H1 (cell line): ENCODE measurements around the gene CHTF8. TPM values are rescaled to one million over a fixed set of nuclear protein-coding genes. Genes with fewer than 3 reads are reported as not detected.

Experiments used
- CTCF ChIA-PET: fragments of 300-600 bp; sonication (Branson Sonifier 250); formaldehyde crosslinking; loops from one replicate; lab custom pipeline; 2021; ENCODE audit not compliant: partially characterized antibody; lab: Charles Lee
- POLR2A ChIA-PET: fragments of 300-600 bp; sonication (Branson Sonifier 250); formaldehyde crosslinking; loops from one replicate; lab custom pipeline; 2021; ENCODE audit warnings: inconsistent platforms; ENCODE audit not compliant: partially characterized antibody; lab: Charles Lee
- DNase-seq, 2 experiments: peaks; one replicate each; pipeline versions ENCODE4 v3.0.0 to v3.0.0-alpha.2; 2010 to 2022; ENCODE audit warnings: low spot score in 2 of 2, low read depth in 1 of 2, mixed read lengths in 1 of 2
- FAIRE-seq: peaks from 2 replicates; lab custom pipeline; 2011; peaks lifted over from hg19 to GRCh38; lab: Jason Lieb, UNC
- H2AFZ ChIP-seq: 2 replicates; pipeline ENCODE4 v1.8.1; 2012; ENCODE audit warnings: low read length, inconsistent platforms
- H2AK5ac ChIP-seq: 2 replicates; pipeline ENCODE4 v1.6.1; 2013; ENCODE audit warnings: low read depth, low read length
- H2BK120ac ChIP-seq: replicated peaks from 2 replicates; pipeline ENCODE3; 2013; ENCODE audit warnings: low read depth, low read length, inconsistent platforms
- H2BK12ac ChIP-seq: 2 replicates; pipeline ENCODE4 v1.6.1; 2013; ENCODE audit warnings: low read depth, low read length
- H2BK15ac ChIP-seq: 2 replicates; pipeline ENCODE4 v1.6.1; 2013; ENCODE audit warnings: low read length
- H2BK20ac ChIP-seq: 2 replicates; pipeline ENCODE4 v1.6.1; 2013; ENCODE audit warnings: low read length
- H2BK5ac ChIP-seq: 2 replicates; pipeline ENCODE4 v1.6.1; 2013; ENCODE audit warnings: low read depth, low read length
- H3K14ac ChIP-seq: 2 replicates; pipeline ENCODE4 v1.6.1; 2013; ENCODE audit warnings: inconsistent platforms; ENCODE audit not compliant: insufficient read length
- H3K18ac ChIP-seq: 2 replicates; pipeline ENCODE4 v1.6.1; 2013; ENCODE audit warnings: low read length; ENCODE audit errors: extremely low read depth
- H3K23ac ChIP-seq: 2 replicates; pipeline ENCODE4 v1.6.1; 2013; ENCODE audit warnings: inconsistent platforms; ENCODE audit not compliant: insufficient read length
- H3K23me2 ChIP-seq: 2 replicates; pipeline ENCODE4 v1.6.1; 2013; ENCODE audit warnings: low read depth, low read length
- H3K27ac ChIP-seq: 2 replicates; pipeline ENCODE4 v1.6.1; 2011; ENCODE audit warnings: low read depth, low read length, inconsistent platforms
- H3K27me3 ChIP-seq, 4 experiments: replicated peaks in 1 of 4; 1 replicate in 1 of 4; 2 replicates in 3 of 4; pipeline versions ENCODE4 v1.6.1 to v1.8.1; 2011 to 2013; ENCODE audit warnings: low read length in 3 of 4, mild to moderate bottlenecking in 3 of 4, inconsistent platforms in 2 of 4, mixed read lengths in 2 of 4, moderate library complexity in 1 of 4; ENCODE audit not compliant: control insufficient read depth in 3 of 4, insufficient read depth in 3 of 4; ENCODE audit errors: extremely low read depth in 1 of 4
- H3K36me3 ChIP-seq, 4 experiments: 2 replicates each; pipeline versions ENCODE4 v1.6.1 to v1.8.1; 2011 to 2013; ENCODE audit warnings: mild to moderate bottlenecking in 4 of 4, low read length in 3 of 4, moderate library complexity in 2 of 4, control low read depth in 1 of 4, inconsistent platforms in 1 of 4; ENCODE audit not compliant: insufficient read depth in 4 of 4, control insufficient read depth in 2 of 4
- H3K4ac ChIP-seq: replicated peaks from 2 replicates; pipeline ENCODE3; 2013; ENCODE audit warnings: low read length, low read depth, mixed read lengths, inconsistent platforms; ENCODE audit not compliant: insufficient read length
- H3K4me1 ChIP-seq, 4 experiments: replicated peaks in 1 of 4; 1 replicate in 1 of 4; 2 replicates in 3 of 4; pipeline versions ENCODE4 v1.6.1 to v1.8.1; 2011 to 2013; ENCODE audit warnings: low read length in 3 of 4, inconsistent platforms in 2 of 4, mixed read lengths in 1 of 4; ENCODE audit not compliant: insufficient read depth in 4 of 4, control insufficient read depth in 3 of 4
- H3K4me2 ChIP-seq, 2 experiments: 2 replicates each; pipeline versions ENCODE4 v1.6.1 to v1.8.1; 2011 to 2013; ENCODE audit warnings: low read depth in 2 of 2, low read length in 2 of 2, control low read depth in 1 of 2, inconsistent platforms in 1 of 2, mild to moderate bottlenecking in 1 of 2; ENCODE audit not compliant: insufficient read depth in 1 of 2
- H3K4me3 ChIP-seq, 4 experiments: fragments of 200-600, 300-600 bp in 1 of 4; sonication (generic), shearing (Covaris generic), sonication (Bioruptor Twin) in 1 of 4; 2 replicates each; pipeline versions ENCODE4 v1.5.1 to v1.8.1; 2011 to 2016; ENCODE audit warnings: low read length in 4 of 4, low read depth in 3 of 4, control low read depth in 2 of 4, inconsistent platforms in 2 of 4, mild to moderate bottlenecking in 2 of 4, mixed read lengths in 1 of 4, moderate library complexity in 1 of 4; ENCODE audit not compliant: insufficient read depth in 2 of 4; ENCODE audit errors: extremely low read depth in 1 of 4
- H3K56ac ChIP-seq: replicated peaks from 2 replicates; pipeline ENCODE3; 2013; ENCODE audit warnings: low read depth, mild to moderate bottlenecking, mixed read lengths, low read length, inconsistent platforms; ENCODE audit not compliant: insufficient read length
- H3K79me1 ChIP-seq: 2 replicates; pipeline ENCODE4 v1.6.1; 2013; ENCODE audit warnings: low read depth, low read length, control low read depth
- H3K79me2 ChIP-seq, 2 experiments: 2 replicates each; pipeline versions ENCODE4 v1.6.1 to v1.8.1; 2012 to 2013; ENCODE audit warnings: low read length in 2 of 2, mild to moderate bottlenecking in 2 of 2, inconsistent platforms in 1 of 2; ENCODE audit not compliant: insufficient read depth in 2 of 2, control insufficient read depth in 1 of 2
- H3K9ac ChIP-seq, 4 experiments: replicated peaks in 1 of 4; 1 replicate in 1 of 4; 2 replicates in 3 of 4; pipeline versions ENCODE4 v1.6.1 to v1.8.1; 2011 to 2013; ENCODE audit warnings: low read depth in 3 of 4, low read length in 3 of 4, control low read depth in 2 of 4, mild to moderate bottlenecking in 2 of 4, moderate library complexity in 2 of 4, inconsistent platforms in 1 of 4; ENCODE audit errors: extremely low read depth in 1 of 4
- H3K9me3 ChIP-seq, 2 experiments: 2 replicates each; pipeline versions ENCODE4 v1.6.1 to v1.8.1; 2012 to 2013; ENCODE audit warnings: mild to moderate bottlenecking in 2 of 2, moderate library complexity in 2 of 2, control low read depth in 1 of 2, inconsistent platforms in 1 of 2, low read depth in 1 of 2, low read length in 1 of 2, mixed read lengths in 1 of 2; ENCODE audit not compliant: insufficient read depth in 2 of 2
- H4K20me1 ChIP-seq, 2 experiments: replicated peaks in 1 of 2; 2 replicates each; pipeline versions ENCODE3 to v1.8.1; 2011 to 2013; ENCODE audit warnings: inconsistent platforms in 2 of 2, low read length in 2 of 2, mild to moderate bottlenecking in 1 of 2; ENCODE audit not compliant: insufficient read depth in 2 of 2, control insufficient read depth in 1 of 2
- H4K5ac ChIP-seq: 2 replicates; pipeline ENCODE4 v1.6.1; 2013; ENCODE audit warnings: low read length, low read depth, mixed read lengths, inconsistent platforms; ENCODE audit not compliant: insufficient read length
- H4K8ac ChIP-seq: 2 replicates; pipeline ENCODE4 v1.8.0; 2013; ENCODE audit warnings: mild to moderate bottlenecking, moderate library complexity, low read length, inconsistent platforms; ENCODE audit not compliant: insufficient read depth; ENCODE audit errors: extremely low read depth
- H4K91ac ChIP-seq: replicated peaks from 2 replicates; pipeline ENCODE3; 2013; ENCODE audit warnings: low read length, mixed read lengths, inconsistent platforms; ENCODE audit not compliant: insufficient read length
- BACH1 ChIP-seq: IDR thresholded peaks from 2 replicates; pipeline ENCODE4 v1.6.1; 2012; ENCODE audit warnings: low read length, improper control_type of control experiment
- EGR1 ChIP-seq: IDR thresholded peaks from 2 replicates; pipeline ENCODE4 v1.6.1; 2011; ENCODE audit warnings: low read depth, low read length, borderline replicate concordance
- GABPA ChIP-seq: IDR thresholded peaks from 2 replicates; pipeline ENCODE4 v1.6.1; 2011; ENCODE audit warnings: mild to moderate bottlenecking, low read length, moderate library complexity, borderline replicate concordance; ENCODE audit not compliant: insufficient read depth
- HDAC6 ChIP-seq: IDR thresholded peaks from one replicate; pipeline ENCODE4 v1.7.1; 2012; ENCODE audit warnings: low read depth, mild to moderate bottlenecking, inconsistent platforms, low read length, moderate library complexity
- KDM1A ChIP-seq: fragments of 200-600, 300-600 bp; sonication (generic); IDR thresholded peaks from 2 replicates; pipeline ENCODE4 v1.7.1; 2016; ENCODE audit warnings: mild to moderate bottlenecking, low read length, borderline replicate concordance
- POU5F1 ChIP-seq: IDR thresholded peaks from 2 replicates; pipeline ENCODE4 v1.6.1; 2011; ENCODE audit warnings: low read depth, mild to moderate bottlenecking, low read length, moderate library complexity
- RAD21 ChIP-seq, 2 experiments: IDR thresholded peaks in 1 of 2; conservative IDR thresholded peaks in 1 of 2; 2 replicates each; pipeline ENCODE4 v1.6.1; 2011; ENCODE audit warnings: low read depth in 2 of 2, low read length in 2 of 2, improper control_type of control experiment in 1 of 2, inconsistent platforms in 1 of 2, mild to moderate bottlenecking in 1 of 2, moderate library complexity in 1 of 2
- SIX5 ChIP-seq: IDR thresholded peaks from 2 replicates; pipeline ENCODE4 v1.6.1; 2011; ENCODE audit warnings: mild to moderate bottlenecking, low read depth, low read length
- SP4 ChIP-seq: IDR thresholded peaks from 2 replicates; pipeline ENCODE4 v1.6.1; 2012; ENCODE audit warnings: low read length, inconsistent platforms
- YY1 ChIP-seq: IDR thresholded peaks from 2 replicates; pipeline ENCODE4 v1.6.1; 2011; ENCODE audit warnings: low read depth, mild to moderate bottlenecking, low read length
- WGBS, 2 experiments: shearing (Covaris generic) in 1 of 2; methylation state at CpG; one replicate each; pipeline versions ENCODE4 v1.1.6 to v1.1.7; 2013 to 2015; ENCODE audit warnings: low lambda C conversion rate in 2 of 2, mixed read lengths in 2 of 2, inconsistent platforms in 1 of 2, low coverage in 1 of 2, missing lambda C conversion rate in 1 of 2; ENCODE audit not compliant: insufficient replicate concordance in 2 of 2, insufficient coverage in 1 of 2, insufficient read length in 1 of 2; ENCODE audit errors: extremely low coverage in 1 of 2, missing lambda C conversion rate in 1 of 2; 5-methylcytosine and 5-hydroxymethylcytosine counted together
- polyA plus RNA-seq, 7 experiments: library from polyadenylated mRNA; depleted of rRNA in 3 of 7; stranded (reverse) in 5 of 7; unstranded in 2 of 7; fragments of >200 nt in 5 of 7; fragments of 200-250 nt in 2 of 7; gene quantifications; 1 replicate in 5 of 7; 2 replicates in 1 of 7; 4 replicates in 1 of 7; pipeline versions ENCODE4 v1.2.1 to v1.2.3, GENCODE V29; 2011 to 2013; ENCODE audit warnings: missing spikeins in 2 of 7, mixed read lengths in 2 of 7
- total RNA-seq: library from RNA; stranded (reverse); fragmentation: NEBNext Ultra II Directional; extraction: Animal tissue kit (Norgen Biotek cat#: 25700); gene quantifications from 2 replicates; pipeline ENCODE4 v1.2.1, GENCODE V29; 2021

The CHTF8 gene
- total and polyA plus RNA-seq, 2 of the 8 experiments (the other 6 are each of a cell fraction or from before 2014, with no cell fraction given), result 114 to 138 TPM

- ChIA-PET CTCF (interaction anchor here (0.6 to 12.3 kb wide), 8 partner anchors 4 to 245 kb away, joined by 3 to 174 read pairs (median 4); partner anchors contain the start of gene HAS3), POLR2A (interaction anchor here (0.6 to 2.0 kb wide), 5 partner anchors 14 to 83 kb away, joined by 3 to 7 read pairs (median 3); no protein-coding TSS in a partner anchor)
- no peak overlapping the region for H4K91ac ChIP-seq
- H3K79me1 ChIP-seq, result peaks cover 14% of the 10 kb centered on the region; the same call in 1 of the 2 replicates
- no peak overlapping the region for H3K9ac ChIP-seq
- TF ChIP-seq EGR1, result no peak
- TF ChIP-seq GABPA, result no peak
- TF ChIP-seq SIX5, result no peak
- TF ChIP-seq BACH1, result no peak
- no peak for TF ChIP-seq HDAC6
- TF ChIP-seq RAD21 (IDR thresholded peaks at IDR 0.05 in 1 of 2, conservative IDR thresholded peaks at IDR 0.05 in 1 of 2; ENCODE audit: low read depth in 2 of 2, low read length in 2 of 2), result no peak
- no peak for TF ChIP-seq SP4
- no peak for TF ChIP-seq POU5F1
- TF ChIP-seq YY1, result no peak
- no peak for TF ChIP-seq KDM1A
- DNase-seq, result no peak
- H2AFZ ChIP-seq, result no peak overlapping the region
- H3K56ac ChIP-seq, result no peak overlapping the region
- no peak overlapping the region for H3K4me3 ChIP-seq
- H3K4ac ChIP-seq, result no peak overlapping the region
- H2AK5ac ChIP-seq, result no peak overlapping the region
- no peaks in the 10 kb centered on the region for H3K9me3 ChIP-seq
- H4K5ac ChIP-seq, result no peak overlapping the region
- H3K14ac ChIP-seq, result no peak overlapping the region
- H2BK120ac ChIP-seq, result no peak overlapping the region
- H2BK20ac ChIP-seq, result no peak overlapping the region
- H2BK12ac ChIP-seq, result no peak overlapping the region
- 73% methylated on average over 1 of the region's 1 CpG; no CpG with 5 or more reads in 1 of the 2 experiments for WGBS, 2 experiments
- FAIRE-seq, result no peak
- no peaks in the 10 kb centered on the region for H3K4me1 ChIP-seq
- no peaks in the 10 kb centered on the region for H3K23me2 ChIP-seq
- no peak overlapping the region for H3K18ac ChIP-seq
- H3K36me3 ChIP-seq, result peaks cover 40 to 83% (median 67%) of the 10 kb centered on the region in 4 experiments
- H3K27ac ChIP-seq, result no peak overlapping the region
- no peak overlapping the region for H4K8ac ChIP-seq
- no peak overlapping the region for H2BK15ac ChIP-seq
- peaks cover 11 to 15% of the 10 kb centered on the region in 2 experiments for H4K20me1 ChIP-seq
- H3K79me2 ChIP-seq, result peaks cover 0 to 17% of the 10 kb centered on the region in 2 experiments; a peak in 1 of 4 replicates
- no peak overlapping the region for H3K23ac ChIP-seq
- H2BK5ac ChIP-seq, result no peak overlapping the region
- no peak overlapping the region for H3K4me2 ChIP-seq
- no peaks in the 10 kb centered on the region for H3K27me3 ChIP-seq
Observed at GRCh38 chr16:69115837-69116236, 16.6 kb downstream of the CHTF8 start.
